GM18505 (cell line): ENCODE results near the gene LRRC75B.
"Not testable (repeated sequence)": the region's sequence is repeated elsewhere in the genome, so short reads cannot be mapped to it uniquely, and the experiment has no call there.

Experiments
- ATAC-seq: cut with Tn5 transposase; IDR thresholded peaks from one replicate; pipeline ENCODE4 v1.9.1; 2021; ENCODE audit not compliant: unreplicated experiment
- POLR2A ChIP-seq: IDR thresholded peaks from 4 replicates; pipeline ENCODE4 v1.6.1; 2011; ENCODE audit warnings: borderline replicate concordance; ENCODE audit not compliant: insufficient read depth, insufficient read length; ENCODE audit errors: extremely low read depth

The LRRC75B gene

GRCh38 chr22:24593836-24594568, 1.1 kb upstream of the LRRC75B start:
- no peak for TF ChIP-seq POLR2A

DNA sequence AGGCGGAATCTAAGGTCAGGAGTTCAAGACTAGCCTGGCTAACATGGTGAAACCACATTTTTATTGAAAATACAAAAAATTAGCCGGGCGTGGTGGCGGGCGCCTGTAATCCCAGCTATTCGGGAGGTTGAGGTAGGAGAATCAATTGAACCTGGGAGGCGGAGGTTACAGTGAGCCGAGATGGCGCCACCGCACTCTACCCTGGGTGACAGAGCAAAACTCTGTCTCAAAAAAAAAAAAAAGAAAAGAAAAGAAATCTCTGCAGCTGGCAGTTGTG, 624 bp upstream of the LRRC75B start:
- ATAC-seq = not testable (repeated sequence)

More at GRCh38 chr22:24593836-24594568, 1.1 kb upstream of the LRRC75B start:
- no peak for ATAC-seq

- ATAC-seq = peak; percentile 6
Observed at GRCh38 chr22:24592058-24592850, 619 bp downstream of the LRRC75B start.

GRCh38 chr22:24591286-24591830, 1.5 kb downstream of the LRRC75B start:
- no peak for ATAC-seq
- TF ChIP-seq POLR2A = no peak

More at GRCh38 chr22:24592058-24592850, 619 bp downstream of the LRRC75B start:
- no peak for TF ChIP-seq POLR2A

GRCh38 chr22:24590596-24591173, 2.2 kb downstream of the LRRC75B start:
- TF ChIP-seq POLR2A = no peak
- ATAC-seq = no peak

DNA sequence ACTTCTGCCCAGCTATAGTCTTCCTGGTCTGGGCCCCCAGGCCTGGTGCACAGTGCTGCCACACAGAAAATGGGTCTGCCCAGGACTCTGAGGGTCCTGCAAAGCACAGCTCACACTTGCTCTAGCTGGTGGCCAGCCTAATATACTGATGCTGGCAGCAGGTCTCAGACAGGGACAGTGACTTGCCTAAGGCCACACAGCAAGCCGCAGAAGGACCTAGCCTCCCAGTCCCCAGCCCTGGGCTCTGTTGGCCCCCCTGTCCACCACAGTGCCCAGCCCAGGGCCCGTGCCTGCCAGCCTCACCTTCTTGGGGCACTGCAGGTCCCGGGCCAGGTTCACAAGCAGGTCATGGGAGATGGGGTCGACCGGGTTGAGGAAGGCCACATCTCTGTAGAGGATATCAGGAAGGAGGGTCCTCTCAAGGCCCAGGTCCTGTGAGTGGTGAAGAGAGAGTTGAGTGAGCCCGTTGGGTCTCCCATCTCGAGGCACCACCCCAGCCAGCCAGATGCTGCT, 3.3 kb downstream of the LRRC75B start:
- no peak for TF ChIP-seq POLR2A
- no peak for ATAC-seq

GRCh38 chr22:24588757-24589481, 4.0 kb downstream of the LRRC75B start:
- ATAC-seq = no peak
- no peak for TF ChIP-seq POLR2A

DNA sequence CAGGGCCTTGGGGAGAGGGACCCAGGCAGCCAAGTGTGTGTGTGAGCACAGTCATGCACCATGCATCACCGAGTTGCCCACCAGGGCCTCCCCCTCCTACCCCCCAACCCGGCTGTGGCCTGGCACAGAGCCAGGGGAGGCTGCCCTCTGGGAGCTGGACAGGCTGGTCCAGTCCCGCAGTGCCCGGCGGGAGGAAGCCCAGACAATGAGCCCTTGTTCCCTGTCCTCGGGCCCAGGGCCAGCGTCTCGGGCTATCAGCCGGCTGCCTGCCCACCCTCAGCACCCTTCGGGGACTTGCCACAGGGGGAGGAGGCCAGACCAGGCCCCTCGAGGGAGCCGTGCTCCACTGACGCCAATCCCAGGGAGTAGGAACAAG, 4.5 kb downstream of the LRRC75B start:
- TF ChIP-seq POLR2A = no peak
- no peak for ATAC-seq

DNA sequence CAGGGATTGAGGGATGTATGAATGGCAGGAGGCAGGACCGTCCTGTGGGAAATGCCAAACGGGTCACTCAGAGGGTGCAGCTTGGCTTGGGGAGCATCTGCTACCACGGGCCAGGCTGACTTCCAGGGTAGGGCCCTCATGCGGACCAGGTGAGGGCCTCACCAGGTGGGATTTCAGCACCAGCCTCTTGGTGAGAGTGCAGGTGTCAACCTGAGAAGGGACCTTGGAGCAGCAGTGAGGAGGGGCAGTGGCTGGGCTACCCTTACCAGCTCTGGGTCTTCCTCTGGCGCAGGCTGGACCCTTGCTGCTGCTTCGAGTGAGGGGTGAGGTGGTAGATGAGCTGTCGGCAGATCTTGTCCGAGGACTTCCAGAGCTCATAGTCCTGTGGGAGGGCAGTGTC, 4.9 kb downstream of the LRRC75B start:
- ATAC-seq = no peak
- TF ChIP-seq POLR2A = no peak

DNA sequence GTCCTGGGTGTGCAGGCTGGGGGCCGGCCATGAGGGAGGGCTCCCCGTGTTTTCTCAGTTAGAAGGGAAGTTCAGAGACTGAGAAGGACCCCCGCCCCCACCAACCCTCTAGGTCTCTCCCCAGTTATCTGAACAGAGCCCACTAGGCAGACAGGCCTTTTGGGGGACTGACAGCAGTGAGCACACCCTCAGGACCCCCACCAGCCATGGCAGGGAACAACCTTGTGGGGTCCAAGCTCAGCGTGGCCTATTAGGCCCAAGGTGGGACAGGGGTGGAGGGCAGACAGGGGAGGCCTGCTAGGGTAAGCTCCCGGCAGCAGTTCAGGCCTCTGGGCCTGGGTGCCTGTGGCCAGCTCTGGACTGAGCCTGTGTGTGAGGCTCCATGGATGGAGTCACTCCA, 5.6 kb downstream of the LRRC75B start:
- TF ChIP-seq POLR2A = no peak

GRCh38 chr22:24585927-24586546, 6.8 kb downstream of the LRRC75B start:
- TF ChIP-seq POLR2A = no peak
- ATAC-seq = no peak

More for the DNA sequence above, 5.6 kb downstream of the LRRC75B start:
- no peak for ATAC-seq

DNA sequence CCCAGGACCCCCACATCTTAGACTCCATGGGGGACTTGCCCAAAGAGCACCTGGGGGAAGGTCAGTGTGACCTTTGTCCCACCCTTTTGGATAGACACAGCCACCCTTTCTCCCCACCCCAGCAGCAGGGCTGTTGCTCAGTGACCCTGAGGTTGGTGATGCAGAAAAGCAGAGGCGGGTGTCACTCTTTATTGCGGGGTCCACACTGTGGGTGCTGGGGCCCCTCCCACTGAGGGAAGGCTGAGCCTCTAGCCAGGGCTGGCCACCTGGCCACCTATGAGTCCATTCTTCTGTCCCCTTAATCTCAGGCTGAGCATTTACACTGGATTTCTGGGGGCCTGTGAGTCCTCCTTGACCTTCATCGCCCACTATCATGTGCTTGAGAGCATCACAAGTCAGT, 7.4 kb downstream of the LRRC75B start:
- TF ChIP-seq POLR2A = no peak

More for the DNA sequence above, 7.4 kb downstream of the LRRC75B start:
- no peak for ATAC-seq
